ENCODE results near the gene ABL2.
"Not testable (repeated sequence)": the region's sequence is repeated elsewhere in the genome, so short reads cannot be mapped to it uniquely, and the experiment has no call there.

The ABL2 gene

DNA sequence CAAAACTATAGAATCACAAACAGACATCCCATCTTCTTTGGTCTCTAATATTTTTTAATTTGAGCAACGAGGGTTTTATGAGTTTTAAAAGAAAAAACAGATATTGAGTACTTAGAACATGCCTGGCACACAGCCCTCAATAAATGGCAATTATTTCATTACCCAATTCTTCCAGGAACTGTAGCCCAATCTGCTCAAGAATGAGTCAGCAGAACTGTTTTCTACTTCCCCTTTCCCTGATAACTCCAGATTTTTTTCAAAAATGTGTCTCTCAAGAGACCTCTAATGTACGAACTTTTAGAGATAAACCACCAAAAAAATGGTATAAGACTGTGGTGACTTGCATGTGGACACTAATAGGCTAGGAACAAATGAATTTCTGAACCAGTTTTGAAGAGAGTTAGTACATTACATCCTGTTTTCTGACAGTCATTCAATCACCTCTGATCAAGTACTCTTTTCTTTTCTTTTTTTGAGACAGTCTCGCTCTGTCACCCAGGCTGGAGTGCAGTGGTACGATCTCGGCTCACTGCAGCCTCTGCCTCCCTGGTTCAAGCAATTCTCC is 11.5 kb downstream of the ABL2 start:
- no peak for DNase-seq (ENCODE audit: low read depth in 2 of 3, low spot score in 2 of 3)

DNA sequence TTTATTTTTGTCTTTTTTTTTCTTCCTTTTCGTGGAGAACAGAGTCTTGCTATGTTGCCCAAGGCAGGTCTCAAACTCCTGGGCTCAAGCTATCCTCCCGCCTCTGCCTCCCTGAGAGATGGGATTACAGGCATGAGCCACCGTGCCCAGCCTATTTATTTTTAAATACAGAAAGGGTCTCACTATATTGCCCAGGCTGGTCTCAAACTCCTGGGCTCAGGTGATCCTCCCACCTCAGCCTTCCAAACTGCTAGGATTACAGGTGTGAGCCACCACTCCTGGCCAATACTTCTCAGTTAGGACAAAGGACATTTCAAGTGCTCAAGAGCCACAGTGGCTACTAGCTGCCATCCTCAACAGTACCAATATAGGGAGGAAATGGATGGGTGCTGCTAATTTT is 16.2 kb downstream of the ABL2 start:
- not testable (repeated sequence) for DNase-seq (ENCODE audit: low read depth in 2 of 3, low spot score in 2 of 3)

DNA sequence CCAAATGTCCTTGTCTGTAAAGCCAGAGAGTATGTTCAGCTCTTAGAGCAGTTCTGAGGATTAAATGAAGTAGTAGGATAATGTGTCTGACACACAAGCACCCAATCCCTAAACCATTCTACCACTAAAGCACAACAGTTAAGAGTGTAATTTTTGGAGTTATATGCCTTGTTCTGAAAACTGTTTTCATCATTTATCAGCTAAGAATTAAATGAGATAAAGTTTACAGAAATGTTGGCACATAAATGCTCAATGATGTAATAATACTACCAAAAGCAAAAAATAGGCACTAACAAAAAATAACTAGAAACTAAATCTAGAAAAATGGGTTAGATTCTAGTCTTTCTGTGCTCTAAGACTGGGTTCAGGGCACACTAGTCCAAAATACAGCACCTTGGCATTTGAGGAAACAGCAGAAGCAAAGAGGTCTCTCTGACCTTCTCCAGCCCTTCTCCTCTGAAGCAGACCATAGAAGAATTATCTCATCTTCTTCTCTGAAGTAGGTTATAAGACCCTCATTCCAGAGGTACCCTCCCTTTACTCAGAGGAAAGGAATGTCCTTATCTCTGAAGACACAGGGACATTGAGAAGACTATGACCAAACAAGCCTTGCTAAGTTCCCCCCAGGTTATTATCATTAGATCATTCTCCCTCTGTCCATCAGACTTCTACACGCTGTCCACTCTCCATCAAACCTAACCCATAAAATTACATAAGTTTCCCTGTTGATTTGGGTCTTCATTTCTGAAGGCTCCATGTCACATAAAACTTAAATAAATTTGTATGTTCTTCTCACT is 20.6 kb downstream of the ABL2 start:
- no peak for DNase-seq (ENCODE audit: low read depth in 2 of 3, low spot score in 2 of 3)

DNA sequence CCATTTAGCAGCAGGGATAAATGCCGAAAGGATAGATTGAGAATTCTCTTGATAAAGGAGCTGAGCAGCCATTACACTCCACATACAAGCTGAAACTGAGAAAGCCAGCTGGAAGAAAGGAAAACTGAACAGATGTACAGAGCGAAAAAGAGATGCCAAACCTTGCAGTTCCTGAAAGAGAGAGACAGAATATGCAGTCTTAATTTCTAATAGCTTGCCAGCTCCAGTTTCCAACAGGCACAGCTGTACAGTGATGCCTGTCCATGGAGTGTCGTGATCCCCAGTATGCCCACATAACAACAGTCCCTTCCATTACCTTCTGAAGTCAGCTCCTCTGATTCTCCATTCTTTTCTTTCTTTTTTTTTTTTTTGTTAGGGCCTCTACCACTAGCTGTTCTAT is 22.7 kb downstream of the ABL2 start:
- DNase-seq (ENCODE audit: low read depth in 2 of 3, low spot score in 2 of 3): no peak

DNA sequence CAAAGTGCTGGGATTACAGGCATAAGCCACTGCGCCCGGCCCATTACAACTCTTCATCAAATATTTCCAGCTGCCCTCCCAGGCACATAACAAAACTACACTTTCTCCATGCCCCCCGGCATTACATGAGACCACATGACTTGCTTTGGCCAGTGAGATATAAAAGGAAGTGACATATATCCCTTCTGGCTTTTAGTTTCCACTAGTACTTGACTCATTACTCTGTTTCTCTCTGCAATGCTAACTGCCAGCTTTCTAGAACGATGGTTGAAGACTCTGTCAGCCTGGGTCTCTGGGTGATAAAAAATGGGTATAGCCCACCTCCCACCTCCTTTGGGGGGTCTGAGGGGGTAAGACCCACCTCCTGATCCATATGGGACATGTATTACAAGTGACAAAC is 24.2 kb downstream of the ABL2 start:
- DNase-seq (ENCODE audit: low read depth in 2 of 3, low spot score in 2 of 3): no peak

DNA sequence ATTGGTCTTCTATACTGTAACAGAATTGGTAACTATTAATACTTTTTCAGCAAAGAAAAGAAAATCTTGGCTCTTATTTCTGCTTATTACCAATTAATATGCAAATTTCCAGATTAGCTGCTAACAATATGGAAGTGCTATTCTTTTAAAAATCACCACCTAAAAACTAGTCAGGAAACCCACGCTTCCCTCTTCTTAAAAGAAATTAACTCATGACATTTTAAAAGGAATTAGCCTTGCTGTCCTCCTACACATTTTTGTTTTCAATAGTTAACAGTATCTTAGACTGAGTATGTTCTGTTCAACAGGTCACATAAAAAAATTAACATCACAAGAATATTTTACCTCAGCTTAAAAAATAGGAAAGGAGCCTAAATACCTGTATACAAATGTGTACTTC is 27.3 kb downstream of the ABL2 start:
- no peak for DNase-seq (ENCODE audit: low read depth in 2 of 3, low spot score in 2 of 3)

DNA sequence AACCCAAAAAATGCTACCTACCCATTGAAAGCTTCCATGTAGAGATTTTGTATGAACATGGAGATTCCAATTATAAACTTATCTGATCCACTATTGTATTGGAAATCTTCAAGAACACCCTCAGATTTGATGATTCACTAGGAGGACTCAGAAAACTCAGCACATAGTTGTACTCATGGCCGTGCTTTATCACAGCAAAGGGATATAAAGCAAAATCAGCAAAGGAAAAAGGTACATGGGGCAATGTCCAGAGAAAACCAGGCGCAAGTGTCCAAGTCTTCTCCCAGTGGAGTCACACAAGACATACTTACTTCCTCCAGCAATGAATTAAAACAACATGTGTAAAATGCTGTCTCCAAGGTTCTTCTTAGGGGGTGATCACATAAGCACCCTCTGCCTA is 28.9 kb downstream of the ABL2 start:
- no peak for DNase-seq (ENCODE audit: low read depth in 2 of 3, low spot score in 2 of 3)

DNA sequence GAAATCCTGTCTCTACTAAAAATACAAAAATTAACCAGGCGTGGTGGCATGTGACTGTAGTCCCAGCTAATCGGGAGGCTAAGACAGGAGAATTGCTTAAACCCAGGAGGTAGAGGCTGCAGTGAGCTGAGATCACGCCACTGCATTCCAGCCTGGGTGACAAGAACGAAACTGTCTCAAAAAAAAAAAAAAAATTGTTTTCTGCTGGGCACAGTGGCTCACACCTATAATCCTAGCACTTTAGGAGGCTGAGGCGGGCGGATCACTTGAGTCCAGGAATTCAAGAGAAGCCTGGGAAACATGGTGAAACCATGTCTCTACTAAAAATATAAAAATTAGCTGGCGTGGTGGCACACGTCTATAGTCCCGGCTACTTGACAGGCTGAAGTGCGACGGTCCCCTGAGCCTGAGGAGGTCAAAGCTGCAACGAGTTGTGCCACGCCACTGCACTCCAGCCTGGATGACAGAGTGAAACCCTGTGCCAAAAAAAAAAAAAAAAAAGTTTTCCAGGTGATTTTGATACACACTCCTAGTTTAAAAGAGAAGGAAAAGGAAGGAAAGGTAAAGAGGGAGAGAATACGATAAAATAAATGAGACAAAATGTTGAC is 31.7 kb downstream of the ABL2 start:
- DNase-seq (ENCODE audit: low read depth in 2 of 3, low spot score in 2 of 3): no peak

DNA sequence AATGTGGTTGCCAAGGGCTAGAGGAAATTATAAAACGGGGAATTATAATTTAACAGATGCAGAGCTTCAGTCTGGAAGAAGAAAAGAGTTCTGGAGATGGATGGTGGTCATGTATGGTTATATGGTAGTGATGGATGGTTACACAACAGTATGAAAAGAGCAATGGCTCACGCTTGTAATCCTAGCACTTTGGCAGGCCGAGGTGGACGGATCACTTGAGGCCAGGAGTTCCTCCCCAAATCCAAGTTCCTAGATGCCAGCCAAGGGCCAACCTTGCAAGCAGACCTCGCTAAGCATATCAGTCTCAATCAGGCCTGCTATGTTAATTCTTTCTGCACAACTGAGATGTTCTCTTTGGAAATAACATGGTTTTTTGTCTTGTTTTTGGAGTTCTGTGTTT is 33.6 kb downstream of the ABL2 start:
- not testable (repeated sequence) for DNase-seq (ENCODE audit: low read depth in 2 of 3, low spot score in 2 of 3)

DNA sequence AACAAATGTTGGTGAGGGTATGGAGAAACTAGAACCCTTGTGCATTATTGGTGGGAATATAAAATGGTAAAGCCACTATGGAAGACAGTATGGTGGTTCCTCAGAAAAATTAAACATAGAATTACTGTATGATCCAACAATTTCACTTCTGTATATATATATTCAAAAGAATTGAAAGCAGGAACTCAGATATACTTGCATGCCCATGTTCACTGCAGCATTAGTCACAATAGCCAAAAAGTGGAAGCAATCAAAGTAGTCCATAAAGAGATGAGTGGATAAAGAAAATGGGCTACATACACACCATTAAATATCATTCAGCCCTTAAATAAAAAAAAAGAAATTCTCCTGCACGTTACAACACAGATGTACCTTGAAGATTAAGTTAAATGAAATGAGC is 34.1 kb downstream of the ABL2 start:
- DNase-seq (ENCODE audit: low read depth in 2 of 3, low spot score in 2 of 3): no peak

DNA sequence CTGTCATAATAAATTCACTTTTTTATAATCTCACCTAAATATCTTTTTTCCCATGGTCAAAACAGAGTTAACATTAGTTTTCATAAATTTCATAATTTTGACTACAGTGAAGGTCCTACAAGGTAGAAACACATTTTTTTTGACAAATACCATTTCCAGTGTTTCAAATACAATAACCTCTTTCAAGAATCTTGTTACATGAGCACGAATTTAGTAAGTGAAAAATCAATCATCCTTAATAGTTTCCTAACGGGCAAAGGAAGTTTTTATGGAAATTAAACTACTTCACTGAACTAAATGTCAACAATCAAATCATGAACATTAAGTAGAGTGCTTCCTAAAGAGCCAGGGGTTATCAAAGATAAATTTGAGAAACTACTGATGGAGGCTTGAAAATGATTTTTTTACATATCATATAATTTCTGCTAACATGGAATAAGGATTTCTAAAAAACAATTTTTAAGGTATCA is 35.4 kb downstream of the ABL2 start:
- DNase-seq (ENCODE audit: low read depth in 2 of 3, low spot score in 2 of 3): no peak

DNA sequence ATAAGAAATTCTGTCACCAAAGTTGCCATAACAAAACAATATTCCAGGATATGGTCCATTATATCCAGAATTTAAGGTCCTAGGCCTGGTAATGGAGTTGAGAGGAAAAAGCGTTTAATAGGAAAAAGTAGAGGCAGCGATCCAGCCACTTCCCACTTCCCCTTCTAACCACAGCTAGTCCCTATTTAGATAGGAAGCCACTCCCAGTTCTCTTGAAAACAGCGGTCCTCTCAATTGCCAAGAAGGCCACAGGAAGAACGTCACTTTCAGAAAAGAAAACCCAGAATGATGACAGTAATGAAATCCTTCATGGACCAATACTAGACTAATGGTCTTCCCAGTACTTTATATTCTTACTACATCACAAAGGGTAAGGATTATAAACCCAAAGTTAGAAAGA is 38.6 kb downstream of the ABL2 start:
- no peak for DNase-seq (ENCODE audit: low read depth in 2 of 3, low spot score in 2 of 3)

DNA sequence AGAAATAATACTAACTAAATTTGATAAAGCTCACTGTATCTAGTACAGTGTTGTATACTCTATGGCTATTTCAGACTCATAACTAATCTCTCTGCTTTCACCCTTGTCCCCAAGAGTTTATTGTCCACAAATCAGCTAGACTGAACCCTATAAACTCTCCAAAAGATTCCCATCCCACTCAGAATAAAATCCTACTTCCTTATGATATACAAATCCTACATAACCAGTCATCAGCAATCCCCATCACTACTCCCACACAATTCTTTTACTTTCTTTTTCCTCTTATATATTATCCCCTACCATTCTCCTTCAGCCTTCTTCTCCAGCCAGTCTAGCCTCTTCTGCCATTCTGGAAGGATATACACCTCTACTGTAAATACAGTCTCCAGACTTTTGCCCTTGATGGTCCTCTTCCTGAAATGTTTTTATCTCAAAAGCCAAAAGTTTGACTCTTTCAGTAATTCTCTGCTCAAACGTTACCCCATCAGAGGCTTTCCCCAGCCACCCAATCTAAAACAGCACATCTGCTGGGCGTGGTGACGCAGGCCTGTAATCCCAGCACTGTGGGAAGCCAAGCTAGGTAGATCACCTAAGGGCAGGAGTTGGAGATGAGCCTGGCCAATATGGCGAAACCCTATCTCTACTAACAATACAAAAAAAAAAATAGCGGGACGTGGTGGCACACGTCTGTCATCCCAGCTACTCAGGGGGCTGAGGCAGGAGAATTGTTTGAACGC is 41.6 kb downstream of the ABL2 start:
- DNase-seq (ENCODE audit: low read depth in 2 of 3, low spot score in 2 of 3): no peak

DNA sequence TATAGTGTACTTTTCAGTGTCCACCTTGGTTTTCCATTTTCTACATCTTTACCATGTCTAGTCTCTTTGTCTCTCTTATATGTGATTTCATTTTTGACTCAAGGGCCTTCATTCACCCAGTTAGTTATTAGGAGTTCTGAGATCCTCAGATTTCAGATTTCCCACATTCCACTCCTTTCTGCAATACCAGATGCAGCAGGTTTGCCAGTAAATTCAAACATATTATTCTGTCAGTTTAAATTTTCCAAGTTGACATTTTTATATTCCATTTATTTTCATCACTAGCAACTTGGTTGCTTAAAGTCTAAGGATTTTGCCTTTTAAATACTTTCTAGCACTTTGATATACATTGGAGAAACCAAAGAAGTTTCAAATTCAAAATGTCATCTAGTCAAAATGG is 42.4 kb downstream of the ABL2 start:
- DNase-seq (ENCODE audit: low read depth in 2 of 3, low spot score in 2 of 3): no peak

DNA sequence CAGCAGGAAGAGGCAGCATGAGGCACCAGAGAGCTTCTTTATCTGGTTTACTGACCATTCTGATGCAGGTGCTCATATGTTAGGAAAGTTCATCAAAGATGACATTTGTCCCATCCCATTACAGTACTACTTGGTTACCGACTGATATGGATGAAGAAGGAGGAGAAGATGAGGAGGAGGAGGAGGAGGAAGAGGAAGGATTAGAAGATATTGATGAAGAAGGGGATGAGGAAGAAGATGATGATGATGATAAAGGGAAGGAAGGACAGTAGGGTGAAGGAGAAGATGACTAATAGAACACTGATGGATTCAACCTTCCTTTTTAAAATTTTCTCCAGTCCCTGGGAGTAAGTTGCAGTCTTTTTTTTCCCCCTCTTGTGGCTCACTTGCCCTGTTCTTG is 45.1 kb downstream of the ABL2 start:
- DNase-seq (ENCODE audit: low read depth in 2 of 3, low spot score in 2 of 3): no peak

DNA sequence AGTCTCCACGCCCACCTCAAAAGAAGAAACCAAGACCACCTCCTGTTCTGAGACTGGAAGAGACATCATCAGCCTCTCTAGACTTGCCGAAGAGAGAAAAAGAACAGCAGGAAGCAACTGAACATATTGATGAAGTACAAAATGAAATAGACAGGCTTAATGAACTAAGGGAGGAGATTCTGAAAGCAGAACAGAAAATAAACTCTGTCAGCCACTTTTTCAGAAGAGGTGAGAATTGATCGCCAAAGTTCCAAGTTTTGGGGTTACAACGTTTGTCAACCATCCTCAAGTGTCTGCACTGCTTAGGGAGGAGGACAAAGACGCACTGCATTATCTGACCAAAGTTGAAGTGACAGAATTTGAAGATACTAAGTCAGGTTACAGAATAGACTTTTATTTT is 45.6 kb downstream of the ABL2 start:
- DNase-seq (ENCODE audit: low read depth in 2 of 3, low spot score in 2 of 3): no peak

DNA sequence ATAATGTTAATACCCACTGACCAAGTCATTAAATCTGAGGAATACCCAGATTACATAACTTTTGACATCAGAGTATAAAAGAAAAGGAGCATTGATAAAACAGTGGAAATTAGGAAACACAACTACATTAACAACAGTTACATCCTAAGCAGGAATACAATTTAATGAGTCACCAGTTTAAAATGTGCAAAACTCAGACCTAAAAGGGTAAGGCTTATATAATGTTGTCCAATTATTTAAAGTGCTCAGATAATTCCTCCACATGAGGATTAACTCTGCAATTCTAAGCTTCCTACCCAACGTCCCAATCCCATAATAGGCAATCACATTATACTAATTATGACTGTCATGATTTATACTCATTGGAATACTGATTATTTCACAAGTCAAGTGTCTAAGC is 50.5 kb downstream of the ABL2 start:
- DNase-seq (ENCODE audit: low read depth in 2 of 3, low spot score in 2 of 3): no peak

DNA sequence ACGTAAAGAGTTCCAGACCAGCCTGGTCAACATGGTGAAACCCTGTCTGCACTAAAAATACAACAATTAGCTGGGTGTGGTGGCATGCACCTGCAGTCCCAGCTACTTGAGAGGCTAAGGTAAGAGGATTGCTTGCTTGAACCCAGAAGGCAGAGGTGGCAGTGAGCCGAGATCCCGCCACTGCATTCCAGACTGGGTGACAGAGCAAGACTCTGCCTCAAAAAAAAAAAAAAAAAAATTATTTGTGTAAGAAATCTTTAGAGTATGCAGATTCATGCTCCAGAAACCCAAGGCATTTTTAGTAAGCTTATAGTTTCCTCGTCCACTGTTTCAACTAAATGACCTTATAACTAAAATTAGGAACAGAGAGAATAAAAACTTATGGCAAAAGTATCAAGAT is 51.3 kb downstream of the ABL2 start:
- no peak for DNase-seq (ENCODE audit: low read depth in 2 of 3, low spot score in 2 of 3)

DNA sequence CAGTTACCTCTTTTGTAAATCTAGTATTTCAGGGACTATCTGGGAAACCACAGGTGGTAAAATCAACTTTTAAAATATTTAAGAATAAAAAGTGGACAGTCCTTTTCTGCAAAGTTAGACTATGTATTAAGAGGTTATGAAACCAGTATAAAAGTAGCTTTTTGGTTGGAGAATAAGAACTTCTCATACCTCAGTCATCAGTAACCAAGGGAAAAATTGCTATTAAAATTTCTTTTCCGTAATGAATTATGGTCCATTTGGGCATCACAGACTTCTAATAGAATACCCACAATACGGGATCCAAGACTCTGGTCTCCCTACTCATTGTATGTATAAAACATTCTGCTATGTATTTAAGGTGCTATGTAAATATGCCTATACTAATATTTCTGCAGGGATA is 51.9 kb downstream of the ABL2 start:
- DNase-seq (ENCODE audit: low read depth in 2 of 3, low spot score in 2 of 3): no peak

DNA sequence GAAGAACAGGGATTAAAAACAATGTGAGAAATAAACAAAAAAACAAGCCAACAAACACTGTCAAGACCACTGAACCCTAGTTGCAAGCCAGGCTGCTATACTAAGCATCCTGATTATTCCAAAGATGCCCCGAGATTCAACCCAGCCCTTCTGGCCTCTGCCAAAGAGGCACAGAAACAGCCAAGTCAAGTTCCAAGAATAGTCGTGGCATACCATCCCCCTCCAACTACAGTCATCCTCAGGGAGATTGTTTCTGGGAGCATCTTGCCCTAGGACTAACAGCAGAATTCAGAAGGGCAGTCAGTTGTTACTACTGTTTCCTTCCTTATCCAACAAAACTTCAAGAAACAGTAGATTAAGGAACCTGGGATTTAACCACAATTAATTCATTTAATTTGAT is 52.3 kb downstream of the ABL2 start:
- no peak for DNase-seq (ENCODE audit: low read depth in 2 of 3, low spot score in 2 of 3)

DNA sequence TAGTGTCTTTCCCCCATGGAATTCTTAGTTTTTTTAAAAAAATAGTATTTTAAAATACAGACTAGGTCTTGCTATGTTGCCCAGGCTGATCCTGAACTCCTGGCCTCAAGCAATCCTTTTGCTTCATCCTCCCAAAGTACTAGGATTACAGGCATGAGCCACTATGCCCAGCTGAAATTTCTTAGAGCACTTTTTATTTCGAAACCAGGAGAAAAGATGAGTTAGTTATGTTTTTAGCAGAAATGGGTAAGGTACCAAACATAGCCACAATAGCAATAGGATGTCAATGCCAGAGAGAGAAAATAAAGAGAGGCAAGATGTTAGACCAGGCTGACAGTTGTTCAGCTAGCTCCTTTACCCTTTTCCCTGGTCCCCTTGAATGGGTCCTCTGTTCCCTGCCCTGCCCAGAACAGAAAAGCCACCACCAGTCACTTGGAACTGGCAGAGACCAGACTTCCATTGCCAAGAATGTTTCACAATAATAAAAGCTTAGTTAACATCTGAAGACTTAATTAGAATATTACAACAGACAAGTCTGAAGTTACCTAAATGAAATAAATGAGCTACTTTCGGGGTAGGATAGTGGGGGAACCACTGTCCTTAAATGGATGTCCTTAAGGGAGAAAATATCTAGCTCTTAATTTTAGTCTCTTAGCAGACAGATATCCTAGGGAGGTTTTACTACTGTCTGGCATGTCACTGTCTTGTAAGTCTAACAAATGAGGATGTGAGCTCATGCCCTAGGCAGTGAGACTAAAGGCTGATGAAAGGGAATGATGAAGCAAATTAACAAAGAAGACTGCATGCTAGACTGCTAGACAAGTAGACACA is 54.3 kb downstream of the ABL2 start:
- DNase-seq (ENCODE audit: low read depth in 2 of 3, low spot score in 2 of 3): no peak

Measured in activated CD8-positive, alpha-beta memory T cell treated with anti-CD3 and anti-CD28 coated beads for 48 hours (primary cell).